NCI-H2196 (cell line): ENCODE results near the gene MIS18A.

Experiments used
- DNase-seq: peaks from one replicate; lab custom pipeline; 2025; ENCODE audit not compliant: unreplicated experiment; lab: John Stamatoyannopoulos, UW

MIS18A gene

DNA sequence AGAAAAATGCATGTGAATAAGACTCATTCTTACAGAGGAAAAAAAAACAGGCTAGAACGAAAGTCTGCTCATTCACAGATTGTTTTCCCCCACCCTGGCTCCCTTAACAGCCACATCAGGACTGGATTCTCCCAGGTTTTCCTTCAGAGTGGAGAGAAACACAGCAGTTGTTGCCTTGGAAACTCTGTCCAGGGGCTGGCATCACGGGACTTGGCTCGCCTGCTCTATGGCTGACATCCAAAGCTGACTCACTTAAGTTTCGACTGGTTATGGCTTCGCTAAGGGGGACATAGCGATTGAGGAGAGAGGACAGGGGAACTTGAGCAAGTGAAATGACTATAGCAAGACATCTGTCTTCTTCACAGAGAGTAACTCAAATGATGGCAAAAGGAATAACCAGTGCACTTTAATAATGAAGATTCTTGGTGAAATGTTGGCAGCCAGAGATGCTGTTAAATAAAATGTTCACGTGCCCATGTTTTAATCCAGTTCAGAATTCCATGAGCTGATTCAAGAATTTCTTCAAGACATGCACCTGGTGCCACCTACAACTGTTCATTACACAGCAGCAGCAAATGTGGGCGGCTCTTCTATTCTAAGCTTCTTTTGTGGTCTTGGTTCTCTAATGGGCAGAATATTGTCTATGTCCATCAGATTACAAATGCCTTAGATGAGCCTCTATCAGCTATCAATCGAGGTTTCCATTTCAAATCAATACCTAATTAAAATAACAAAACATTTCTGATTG lies 21.8 kb downstream of the MIS18A start:
- DNase-seq: peak; percentile 86

DNA sequence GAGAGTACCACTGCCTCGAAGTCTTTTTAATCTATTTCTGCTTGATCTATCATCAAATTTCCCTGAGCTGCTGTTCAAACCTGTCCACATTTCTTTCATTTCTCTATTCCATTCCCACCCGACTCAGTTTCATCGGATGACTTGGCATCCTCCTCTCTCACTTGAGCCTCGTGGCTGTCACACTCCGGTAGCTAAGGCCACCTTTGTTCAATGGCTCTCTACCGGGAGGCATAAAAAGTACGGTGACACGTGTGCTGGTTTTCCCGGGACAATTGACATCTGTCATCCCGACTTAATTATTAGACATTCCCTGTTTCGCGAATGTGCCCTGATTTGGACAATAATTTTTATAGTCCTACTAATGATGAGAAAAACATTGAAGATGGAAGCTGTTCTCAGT lies 22.6 kb downstream of the MIS18A start:
- no peak for DNase-seq

DNA sequence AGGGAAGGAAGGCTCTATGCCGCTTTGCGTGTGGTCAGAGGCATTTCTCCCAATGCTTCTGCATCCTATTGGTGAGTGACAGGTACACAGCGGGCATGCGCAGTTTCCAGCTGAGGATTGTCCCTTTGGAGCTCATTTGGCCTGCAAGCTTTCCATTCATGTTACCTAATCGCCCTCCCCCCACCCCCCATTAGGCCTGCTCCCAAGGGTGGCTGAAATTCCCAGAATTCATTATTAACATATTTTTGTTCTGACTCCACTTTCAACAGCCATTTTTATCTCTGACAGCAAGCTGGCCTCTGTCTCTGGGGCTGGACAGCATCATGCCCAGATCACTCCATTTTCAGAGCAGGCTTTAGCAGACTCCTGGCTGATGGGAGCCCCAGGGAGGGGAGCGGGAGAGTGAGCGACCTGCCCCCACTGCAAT lies 25.6 kb downstream of the MIS18A start:
- DNase-seq: no peak

GRCh38 chr21:32252136-32252535 lies 26.7 kb downstream of the MIS18A start:
- DNase-seq: no peak

DNA sequence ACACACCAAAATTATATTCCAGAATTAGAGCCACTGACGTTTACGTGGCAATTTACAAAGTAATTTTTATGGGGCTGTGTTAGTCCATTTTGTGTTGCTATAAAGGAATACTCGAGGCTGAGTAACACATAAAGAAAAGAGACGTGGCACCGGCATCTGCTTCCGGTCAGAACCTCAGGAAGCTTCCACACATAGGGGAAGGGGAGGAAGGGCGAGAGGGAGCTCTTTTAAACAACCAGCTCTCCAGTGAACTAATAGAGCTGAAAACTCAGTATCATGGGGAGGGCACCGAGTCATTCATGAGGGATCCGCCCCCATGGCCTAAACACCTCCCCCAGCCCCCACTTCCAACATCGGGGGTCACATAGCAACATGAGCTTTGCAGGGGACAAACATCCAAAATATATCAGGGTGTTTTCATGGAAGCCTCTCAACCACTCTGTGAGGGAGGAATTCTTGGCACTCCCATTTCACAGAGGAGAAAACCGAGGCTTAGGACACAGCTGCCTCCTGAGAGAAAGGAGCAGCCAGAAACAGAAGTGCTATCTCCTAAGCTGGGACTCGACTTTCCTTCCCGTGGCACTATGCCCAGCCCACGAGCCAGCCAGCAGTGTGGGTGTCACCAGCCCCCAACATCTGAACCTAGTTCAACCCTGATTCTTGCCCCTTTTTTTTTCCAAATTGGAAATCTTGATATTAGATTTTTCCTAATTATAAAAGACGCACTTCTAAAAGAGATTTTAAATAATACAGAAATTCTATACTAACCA lies 29.2 kb downstream of the MIS18A start:
- no peak for DNase-seq

DNA sequence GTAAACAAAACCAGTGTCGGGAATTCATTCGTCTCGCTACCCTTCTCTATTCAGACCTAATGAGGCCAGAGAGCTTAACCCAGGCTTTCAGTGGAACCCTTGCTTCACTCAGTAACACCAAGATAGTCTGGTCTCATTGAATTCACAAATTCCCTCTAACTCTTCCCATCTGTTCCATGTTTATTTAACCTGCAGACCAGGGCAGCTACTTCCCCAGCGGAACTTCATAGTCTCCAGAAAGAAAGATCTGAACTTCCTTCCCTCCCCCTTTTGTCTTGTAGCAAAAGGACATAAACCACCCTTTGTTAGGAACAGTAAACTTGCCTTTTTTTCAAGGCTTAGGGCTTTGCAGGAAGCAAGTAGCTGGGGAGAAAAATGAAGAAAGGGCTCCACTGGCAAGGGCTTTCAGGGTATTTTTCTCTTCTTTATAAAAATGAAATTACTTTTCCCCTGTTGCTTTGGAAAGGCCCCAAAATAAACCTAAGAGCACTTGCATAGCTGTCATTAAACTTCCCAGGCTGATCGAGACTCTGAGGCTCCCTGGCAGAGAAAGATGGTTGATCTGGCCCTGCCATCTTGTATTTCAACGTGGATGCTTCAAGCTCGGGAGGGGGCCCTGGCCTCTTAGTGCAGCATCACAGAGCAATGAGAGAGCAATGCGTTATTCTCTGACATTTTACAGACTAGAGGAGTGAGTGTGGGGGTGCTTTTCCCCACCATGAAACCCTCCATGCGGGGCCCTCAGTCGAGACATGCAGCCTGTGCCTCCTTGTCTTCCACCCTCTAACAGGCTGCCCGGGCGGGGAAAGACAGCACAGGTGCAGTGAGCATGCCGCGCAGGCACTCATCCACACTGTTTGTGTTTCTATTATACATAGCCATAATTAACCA lies 30.0 kb downstream of the MIS18A start:
- no peak for DNase-seq

DNA sequence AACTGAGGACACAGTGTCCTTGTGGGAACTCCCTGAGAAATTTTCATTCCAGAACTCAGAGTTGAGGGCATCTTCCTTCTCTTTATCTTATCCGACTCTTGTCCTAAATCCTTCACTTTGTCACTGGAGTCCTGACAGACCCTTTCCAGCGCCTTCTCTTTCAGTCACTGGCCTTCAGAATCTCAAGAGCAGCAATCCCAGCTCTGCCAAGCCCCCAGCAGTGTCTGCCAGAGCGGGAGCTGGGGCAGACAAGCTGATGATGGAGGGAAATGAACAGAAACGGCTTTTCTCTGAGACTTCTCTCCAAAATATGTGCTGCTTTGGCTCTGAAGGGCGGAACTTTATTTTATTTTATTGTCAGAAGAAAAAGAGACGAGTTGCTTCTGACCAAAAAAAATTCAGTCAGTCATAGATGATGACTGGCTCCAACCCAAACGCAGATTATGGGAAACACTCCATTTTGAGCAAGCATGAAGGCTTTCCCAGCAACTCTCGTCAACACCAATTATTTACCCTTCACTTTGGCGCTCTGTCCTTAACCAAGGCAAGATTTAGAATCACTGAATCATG lies 32.2 kb downstream of the MIS18A start:
- DNase-seq: no peak

DNA sequence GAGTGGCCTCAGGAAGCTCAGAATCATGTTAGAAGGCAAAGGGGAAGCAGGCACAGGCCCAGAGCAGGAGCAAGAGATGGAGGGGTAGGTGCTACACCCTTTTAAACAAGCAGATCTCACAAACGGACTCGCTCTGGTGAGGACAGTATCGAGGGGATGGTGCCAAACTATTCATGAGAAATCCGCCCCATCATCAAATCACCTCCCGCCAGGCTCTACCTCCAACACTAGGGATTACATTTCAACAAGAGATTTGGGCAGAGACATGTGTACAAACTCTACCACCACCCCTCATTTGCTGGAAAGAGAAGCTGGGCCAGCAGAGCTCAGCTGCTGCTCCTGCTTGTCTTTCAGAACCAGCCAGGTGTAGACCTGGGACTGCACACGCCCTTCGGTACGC lies 32.9 kb downstream of the MIS18A start:
- DNase-seq: no peak

GRCh38 chr21:32240851-32241687 lies 37.8 kb downstream of the MIS18A start:
- no peak for DNase-seq

DNA sequence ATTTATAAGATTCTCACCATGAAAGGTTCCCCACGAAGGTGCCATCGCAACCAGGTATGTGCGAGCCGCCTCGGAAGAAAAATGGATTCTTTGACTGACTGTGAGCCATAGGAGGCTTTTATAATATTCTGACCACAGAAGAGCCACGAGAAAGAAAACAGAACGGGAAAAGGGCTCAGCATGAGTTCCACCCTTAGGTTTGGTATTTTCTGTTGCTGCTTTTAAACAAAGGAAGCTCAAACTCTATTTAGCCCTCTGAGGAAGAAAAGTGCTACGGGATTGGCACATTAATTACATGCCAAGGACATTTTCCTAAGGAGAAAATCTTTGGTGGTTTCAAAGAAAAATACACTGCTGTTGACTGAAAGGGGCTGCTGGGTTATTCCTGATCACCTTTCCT lies 39.3 kb downstream of the MIS18A start:
- DNase-seq: no peak

- DNase-seq: no peak
These were observed 40.8 kb downstream of the MIS18A start for GRCh38 chr21:32238063-32238462.

DNA sequence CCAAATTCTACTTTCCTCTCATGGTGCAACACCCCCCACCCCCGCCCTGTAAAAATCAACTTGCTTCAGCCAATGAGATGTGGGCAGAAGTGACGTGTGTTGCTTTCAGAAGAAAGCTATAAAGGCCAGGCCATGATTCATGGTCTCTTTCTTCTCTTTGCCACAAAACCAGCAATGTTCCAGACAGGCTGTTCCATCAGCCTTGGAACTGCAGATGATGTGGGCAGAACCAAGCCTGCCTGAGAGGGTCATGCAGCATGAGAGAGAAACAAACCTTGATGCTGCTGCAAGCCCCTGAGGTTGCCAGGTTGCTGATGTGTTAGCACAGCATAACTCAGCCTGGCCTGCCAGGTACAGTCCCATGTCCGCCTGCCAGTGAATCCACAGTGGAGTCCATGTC lies 41.8 kb downstream of the MIS18A start:
- DNase-seq: no peak

DNA sequence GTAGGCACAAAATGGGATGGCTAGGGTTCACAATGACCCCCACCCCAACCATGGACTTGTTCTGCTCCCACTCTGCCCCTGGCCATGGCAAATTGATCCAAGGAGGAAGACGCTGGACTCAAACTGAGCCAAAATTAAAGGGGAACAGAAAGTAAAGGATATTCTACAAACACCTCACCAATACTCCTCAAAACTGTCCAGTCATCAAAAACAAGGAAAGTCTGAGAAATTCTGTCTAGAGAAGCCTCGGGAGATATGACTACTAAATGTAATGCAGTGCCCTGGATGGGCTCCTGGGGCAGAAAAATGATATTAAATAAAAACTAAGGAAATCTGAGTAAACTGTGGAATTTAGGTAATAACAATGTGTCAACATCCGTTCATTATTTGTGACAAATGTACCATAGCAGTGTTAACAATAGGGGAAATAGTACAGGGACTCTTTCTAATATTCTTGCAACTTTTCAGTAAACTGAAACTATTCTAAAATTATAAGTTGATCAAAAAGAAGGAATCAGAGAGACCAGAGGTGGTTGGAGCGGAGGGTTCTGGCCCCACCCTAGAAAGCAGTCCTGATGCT lies 45.0 kb downstream of the MIS18A start:
- DNase-seq: no peak

- no peak for DNase-seq
These were observed 45.7 kb downstream of the MIS18A start for GRCh38 chr21:32233055-32233546.

DNA sequence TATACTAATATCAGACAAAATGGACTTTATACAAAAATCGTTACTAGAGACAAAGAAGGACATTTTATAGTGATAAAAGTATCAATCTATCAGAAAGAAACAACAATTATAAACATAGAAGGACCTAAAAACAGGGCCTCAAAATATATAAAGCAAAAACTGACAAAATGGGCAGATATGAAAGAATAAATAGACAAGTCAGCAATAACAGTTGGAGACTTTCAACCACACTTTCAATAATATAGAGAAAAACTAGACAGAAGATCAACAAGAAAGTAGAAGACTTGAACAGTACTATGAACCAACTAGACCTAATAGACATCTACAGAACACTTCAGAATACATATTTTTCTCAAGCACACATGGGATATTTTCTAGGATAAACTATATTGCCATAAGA lies 52.4 kb downstream of the MIS18A start:
- no peak for DNase-seq
